D721Med (cell line): Measurements from ENCODE around the gene NT5DC3.

Source experiments
- DNase-seq: peaks from one replicate; pipeline ENCODE4 v3.0.0; 2011; ENCODE audit warnings: low spot score; ENCODE audit not compliant: insufficient read length
- FAIRE-seq: peaks from 2 replicates; lab custom pipeline; 2011; peaks lifted over from hg19 to GRCh38; lab: Jason Lieb, UNC
- CTCF ChIP-seq: IDR thresholded peaks from 2 replicates; pipeline ENCODE4 v1.5.1; 2012; ENCODE audit warnings: mild to moderate bottlenecking, control low read depth; ENCODE audit not compliant: insufficient read depth; ENCODE audit errors: missing control alignments

Gene NT5DC3

GRCh38 chr12:103798586-103798985 is 42.4 kb downstream of the NT5DC3 start:
- FAIRE-seq (no peak), DNase-seq (no peak)
- no peak for TF ChIP-seq CTCF

GRCh38 chr12:103794309-103795213 is 46.5 kb downstream of the NT5DC3 start:
- no peak for DNase-seq
- FAIRE-seq, result no peak
- no peak for TF ChIP-seq CTCF

- FAIRE-seq (no peak), DNase-seq (no peak)
- no peak for TF ChIP-seq CTCF
These were observed 47.5 kb downstream of the NT5DC3 start for GRCh38 chr12:103793512-103794045.

- no peak for FAIRE-seq
- no peak for DNase-seq
- no peak for TF ChIP-seq CTCF
These were observed 48.0 kb downstream of the NT5DC3 start for GRCh38 chr12:103793046-103793445.

GRCh38 chr12:103791350-103791920 is 49.6 kb downstream of the NT5DC3 start:
- DNase-seq, result no peak
- no peak for FAIRE-seq
- TF ChIP-seq CTCF, result no peak

GRCh38 chr12:103786201-103786600 is 54.8 kb downstream of the NT5DC3 start:
- TF ChIP-seq CTCF, result no peak
- FAIRE-seq (no peak), DNase-seq (no peak)
